Activated T-cell treated with anti-CD3 and anti-CD28 coated beads for 48 hours (primary cell): ENCODE data around the gene FNBP1L.
"Not testable (repeated sequence)": the region's sequence is repeated elsewhere in the genome, so short reads cannot be mapped to it uniquely, and the experiment has no call there.

ENCODE experiments used
- DNase-seq: peaks from one replicate; pipeline ENCODE4 v3.0.0-alpha.2; 2020; ENCODE audit warnings: low read depth

Gene FNBP1L

DNA sequence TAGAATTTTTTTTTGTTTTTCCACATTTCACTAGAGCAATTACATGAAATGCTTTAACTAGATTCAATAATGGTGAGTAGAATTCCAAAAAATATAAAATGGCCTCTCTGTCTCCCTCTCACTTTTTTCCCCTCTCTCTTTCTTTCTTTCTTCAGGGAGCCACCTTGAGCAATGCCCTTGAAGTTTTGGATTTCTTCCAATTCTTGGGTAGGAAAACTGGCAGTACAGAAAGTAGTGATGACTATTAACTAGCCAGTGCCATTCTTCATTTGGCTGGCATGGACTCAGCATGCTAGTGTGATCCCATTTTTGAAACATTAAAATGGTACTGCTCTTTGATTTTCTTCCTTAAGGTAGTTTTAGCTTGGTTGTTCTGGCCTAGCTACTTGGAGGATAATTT is 4.5 kb upstream of the FNBP1L start:
- DNase-seq, result no peak

DNA sequence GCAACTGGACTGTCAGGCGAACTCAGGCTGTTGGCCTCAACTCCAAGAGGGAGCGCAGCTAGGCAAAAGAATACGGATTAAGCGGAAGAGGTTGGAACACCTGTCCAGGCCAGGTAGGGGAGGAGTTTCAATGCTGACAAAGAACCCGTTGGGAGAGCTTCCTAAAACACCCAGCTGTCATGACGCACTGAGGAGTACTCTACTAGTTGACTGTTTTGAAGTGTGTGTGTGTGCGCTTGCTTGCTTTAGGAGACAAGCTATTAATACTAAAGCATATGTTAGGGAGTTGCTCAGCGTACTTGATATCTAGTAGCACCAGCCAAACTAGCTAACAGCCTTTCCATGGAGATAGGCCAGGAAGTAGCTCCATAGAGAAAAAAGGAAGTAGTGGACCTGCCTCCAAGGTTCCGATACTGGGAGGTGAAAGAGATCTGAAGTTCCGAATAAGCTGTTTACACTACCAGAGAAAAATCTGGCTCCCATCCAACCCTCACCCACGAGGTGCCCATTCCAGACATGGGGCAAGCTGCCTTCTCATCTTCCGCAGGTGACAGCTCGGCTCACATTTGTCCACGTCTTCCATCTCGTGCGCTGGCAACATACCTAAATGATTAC is 974 bp upstream of the FNBP1L start:
- no peak for DNase-seq

DNA sequence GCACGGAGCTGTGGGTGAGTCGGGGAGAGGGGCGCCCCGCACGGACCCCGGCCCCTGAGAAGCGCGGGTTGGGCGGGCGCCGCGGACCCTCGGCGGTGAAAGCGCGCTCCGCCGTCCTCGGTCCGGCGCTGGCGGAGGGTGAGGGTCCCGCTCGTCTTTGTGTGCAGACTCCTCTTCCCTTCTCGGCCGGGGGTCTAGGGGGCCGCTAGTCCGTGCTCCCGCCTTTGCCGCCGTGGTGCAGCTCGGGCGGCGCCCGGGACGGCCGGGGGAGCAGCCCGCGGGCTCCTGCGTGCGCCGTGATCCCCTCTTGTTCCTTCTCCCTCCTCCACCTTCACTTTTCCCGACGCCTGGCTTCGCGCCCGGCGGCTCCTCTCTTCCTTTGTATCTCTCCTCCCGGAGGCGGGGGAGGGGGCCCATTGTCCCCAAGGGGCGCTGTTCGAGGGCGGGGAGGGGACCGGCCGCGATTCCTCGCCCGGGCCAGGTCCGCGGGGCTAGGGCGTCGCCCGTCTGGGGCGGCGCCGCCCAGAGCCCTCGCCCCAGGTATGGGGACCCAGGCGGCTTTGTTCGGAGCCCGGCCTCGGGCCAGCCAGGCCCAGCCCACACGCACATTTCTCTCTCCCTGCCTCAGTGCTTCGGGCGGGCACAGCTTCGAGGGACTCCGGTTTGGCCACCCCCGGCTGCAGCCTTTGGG is 519 bp downstream of the FNBP1L start:
- DNase-seq, result no peak

DNA sequence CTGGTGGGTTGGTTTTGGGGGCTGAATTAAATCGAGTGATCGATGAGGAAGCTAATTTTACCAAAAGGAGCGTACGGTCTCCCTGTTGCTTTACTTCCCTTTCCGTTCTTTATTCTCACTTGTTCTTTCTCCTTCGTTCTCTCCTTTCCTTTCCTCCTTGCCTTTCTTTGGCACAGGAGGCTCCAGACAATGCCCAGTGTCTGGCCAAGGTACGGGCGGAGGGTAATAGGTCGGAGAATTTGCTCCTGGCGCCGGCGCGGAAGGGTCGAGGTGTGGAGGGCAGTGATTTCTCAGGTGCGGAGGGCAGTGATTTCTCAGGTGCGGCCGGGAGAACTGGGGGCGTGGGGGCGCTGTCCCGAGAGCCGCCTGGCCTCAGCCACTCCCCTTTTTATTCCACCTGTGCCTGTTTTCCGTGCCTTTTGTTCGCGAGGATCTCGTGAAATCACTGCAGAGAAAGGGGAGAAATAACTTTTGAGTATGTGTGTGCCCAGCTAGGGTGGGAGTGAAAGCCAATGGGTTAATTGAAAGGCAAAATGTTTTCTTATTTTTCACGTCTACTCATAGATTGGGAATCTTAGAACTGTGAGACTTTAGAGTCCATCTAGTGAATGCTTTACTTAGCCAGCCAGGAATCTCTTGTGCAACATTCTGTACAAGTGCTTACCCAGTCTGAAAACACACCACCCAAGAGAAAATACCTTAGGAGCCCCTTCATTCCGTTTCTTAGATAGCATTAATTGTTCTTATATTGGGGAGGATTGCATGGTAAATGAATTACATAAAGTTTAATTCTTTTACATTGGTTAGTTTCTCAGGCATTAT is 1.3 kb downstream of the FNBP1L start:
- DNase-seq, result no peak

DNA sequence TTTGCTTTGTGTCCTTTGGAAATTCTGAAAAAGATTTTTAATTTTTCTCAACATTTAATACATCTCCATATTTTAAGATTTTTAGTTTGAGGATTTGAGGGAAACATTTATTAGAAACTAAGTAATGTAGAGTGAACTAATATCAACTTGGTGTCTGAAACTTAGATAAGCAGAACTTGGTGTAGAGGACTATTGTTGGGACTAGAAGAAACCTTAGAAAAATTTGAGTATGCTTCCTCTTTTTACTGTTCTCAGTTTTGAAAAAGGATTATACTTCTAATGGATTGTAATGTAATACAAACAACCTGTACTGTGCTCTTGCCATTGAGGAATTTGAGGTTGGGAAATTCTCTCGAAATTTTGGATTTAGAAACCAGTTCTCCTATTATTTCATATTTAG is 2.4 kb downstream of the FNBP1L start:
- DNase-seq, result no peak

DNA sequence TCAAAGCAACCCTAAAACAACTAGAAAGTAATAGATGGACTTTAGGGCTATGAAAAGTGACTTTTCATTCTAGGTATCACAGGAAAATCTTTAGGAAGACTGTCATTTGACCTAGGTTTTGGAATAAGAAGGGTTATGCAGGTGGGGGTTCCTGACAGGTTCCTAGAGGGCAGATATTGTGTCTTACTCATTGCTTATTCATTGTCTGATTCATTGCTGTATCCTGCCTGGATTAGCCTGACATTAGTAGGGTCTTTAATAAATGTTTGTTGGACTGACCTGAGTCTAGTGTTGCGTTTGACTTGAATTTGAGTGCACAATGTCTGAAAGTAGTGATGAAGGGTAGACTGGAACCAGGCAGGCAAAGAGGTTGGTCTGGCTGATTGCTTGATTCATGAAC is 6.0 kb downstream of the FNBP1L start:
- no peak for DNase-seq

DNA sequence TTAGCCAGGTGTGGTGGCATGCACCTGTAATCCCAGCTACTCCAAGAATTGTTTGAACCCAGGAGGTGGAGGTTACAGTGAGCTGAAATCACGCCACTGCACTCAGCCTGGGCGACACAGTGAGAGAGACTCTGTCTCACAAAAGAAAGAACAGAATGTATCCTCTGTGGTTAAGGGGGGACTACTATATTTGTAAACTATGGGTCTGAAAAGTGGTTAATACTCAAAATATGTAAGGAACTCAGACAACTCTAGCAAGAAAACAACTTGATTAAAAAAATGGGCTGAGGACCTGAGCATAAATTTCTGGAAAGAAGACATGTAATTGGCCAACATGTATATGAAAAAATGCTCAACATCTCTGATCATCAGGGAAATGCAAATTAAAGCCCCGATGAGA is 11.2 kb downstream of the FNBP1L start:
- DNase-seq, result no peak

DNA sequence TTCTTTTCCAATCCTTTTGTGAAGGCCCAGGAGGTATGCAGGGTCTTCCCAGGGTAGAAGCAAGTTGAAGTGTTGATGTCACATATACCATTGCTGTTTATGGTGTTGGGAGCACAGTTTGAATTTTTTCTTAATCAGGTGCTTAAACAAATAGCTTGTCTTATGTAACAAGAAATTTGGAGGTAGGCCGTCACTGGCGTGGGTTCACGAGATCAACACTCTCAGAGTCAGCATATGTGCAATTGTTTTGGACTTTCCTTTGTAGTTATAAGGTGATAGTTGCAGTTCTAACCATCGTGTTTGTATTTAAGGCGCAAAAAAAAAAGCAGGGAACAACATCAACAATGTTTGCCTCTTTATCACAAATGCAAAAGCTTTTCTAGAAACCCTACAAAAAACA is 13.3 kb downstream of the FNBP1L start:
- DNase-seq, result no peak

DNA sequence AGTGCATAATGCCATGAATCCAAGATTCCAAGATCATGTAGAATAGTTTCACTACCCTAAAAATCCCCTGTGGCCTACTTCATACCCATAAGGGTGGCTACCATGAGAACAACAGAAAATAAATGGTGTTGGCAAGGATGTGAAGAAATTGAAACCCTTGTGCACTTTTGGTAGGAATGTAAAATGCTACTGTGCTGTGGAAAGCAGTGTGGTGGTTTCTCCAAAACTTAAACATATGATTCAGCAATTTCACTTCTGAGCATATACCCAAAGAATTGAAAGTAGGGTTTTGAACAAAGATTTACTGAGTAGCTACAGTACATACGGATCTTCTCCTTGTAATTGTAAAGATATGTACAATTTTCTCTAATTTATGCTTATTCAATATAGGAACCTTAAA is 16.0 kb downstream of the FNBP1L start:
- no peak for DNase-seq

DNA sequence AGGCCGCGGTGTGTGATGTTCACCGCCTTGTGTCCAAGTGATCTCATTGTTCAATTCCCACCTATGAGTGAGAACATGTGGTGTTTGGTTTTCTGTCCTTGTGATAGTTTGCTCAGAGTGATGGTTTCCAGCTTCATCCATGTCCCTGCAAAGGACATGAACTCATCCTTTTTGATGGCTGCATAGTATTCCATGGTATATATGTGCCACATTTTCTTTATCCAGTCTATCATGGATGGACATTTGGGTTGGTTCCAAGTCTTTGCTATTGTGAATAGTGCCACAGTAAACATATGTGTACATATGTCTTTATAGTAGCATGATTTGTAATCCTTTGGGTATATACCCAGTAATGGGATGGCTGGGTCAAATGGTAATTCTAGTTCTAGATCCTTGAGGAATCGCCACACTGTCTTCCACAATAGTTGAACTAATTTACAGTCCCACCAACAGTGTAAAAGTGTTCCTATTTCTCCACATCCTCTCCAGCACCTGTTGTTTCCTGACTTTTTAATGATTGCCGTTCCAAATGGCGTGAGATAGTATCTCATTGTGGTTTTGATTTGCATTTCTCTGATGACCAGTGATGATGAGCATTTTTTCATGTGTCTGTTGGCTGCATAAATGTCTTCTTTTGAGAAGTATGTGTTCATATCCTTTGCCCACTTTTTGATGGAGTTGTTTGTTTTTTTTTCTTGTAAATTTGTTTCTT is 17.6 kb downstream of the FNBP1L start:
- DNase-seq, result not testable (repeated sequence)

DNA sequence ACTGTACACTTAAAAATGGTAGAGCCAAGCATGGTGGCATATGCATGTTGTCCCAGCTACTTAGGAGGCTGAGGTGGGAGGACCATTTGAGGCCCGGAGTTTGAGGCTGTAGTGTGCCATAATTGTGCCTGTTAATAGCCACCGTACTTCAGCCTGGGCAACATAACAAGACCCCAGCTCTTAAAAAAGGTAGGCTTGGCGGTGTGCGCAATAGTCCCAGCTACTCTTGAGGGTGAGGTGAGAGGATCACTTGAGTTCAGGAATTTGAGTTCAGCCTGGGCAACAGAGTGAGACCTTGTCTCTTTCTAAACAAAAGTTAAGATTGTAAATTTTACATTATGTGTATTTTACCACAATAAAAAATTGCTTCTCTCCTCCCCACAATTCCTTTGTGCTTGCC is 19.7 kb downstream of the FNBP1L start:
- no peak for DNase-seq

DNA sequence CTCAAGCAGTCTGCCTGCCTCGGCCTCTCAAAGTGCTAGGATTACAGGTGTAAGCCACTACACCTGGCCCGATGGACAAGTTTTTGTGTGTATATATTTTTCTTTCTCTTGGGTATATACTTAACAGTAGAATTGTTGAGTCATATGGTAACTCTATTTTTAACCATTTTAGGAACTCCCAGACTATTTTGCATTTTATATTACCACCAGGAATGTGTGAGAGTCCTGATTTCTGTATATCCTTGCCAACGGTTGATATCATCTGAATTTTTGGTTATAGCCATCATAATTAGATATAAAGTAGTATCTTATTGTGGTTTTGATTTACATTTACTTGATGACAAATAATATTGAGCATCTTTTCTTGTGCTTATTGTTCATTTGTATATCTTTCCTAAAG is 20.7 kb downstream of the FNBP1L start:
- DNase-seq, result no peak

DNA sequence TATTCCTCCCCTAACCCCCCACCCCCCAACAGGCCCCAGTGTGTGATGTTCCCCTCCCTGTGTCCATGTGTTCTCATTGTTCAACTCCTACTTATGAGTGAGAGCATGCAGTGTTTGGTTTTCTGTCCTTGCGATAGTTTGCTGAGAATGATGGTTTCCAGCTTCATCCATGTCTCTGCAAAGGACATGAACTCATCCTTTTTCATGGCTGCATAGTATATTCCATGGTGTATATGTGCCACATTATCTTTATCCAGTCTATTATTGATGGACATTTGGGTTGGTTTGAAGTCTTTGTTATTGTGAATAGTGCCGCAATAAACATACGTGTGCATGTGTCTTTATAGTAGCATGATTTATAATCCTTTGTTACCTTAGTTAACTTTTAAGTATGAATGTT is 21.3 kb downstream of the FNBP1L start:
- not testable (repeated sequence) for DNase-seq

DNA sequence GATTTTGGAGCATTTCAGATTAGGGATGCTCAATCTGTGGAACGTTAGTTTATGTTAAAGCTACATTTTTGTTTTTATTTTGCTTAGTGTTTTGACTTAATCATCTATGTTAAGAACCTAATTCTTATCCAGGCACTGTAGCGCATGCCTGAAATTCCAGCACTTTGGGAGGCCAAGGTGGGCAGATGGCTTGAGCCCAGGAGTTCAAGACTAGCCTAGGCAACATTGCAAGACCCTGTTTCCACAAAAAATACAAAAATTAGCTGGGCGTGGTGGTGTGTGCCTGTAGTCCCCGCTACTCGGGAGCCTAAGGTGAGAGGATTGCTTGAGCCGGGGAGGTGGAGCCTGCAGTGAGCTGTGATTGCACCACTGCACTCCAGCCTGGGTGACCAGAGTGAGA is 23.4 kb downstream of the FNBP1L start:
- DNase-seq, result no peak

DNA sequence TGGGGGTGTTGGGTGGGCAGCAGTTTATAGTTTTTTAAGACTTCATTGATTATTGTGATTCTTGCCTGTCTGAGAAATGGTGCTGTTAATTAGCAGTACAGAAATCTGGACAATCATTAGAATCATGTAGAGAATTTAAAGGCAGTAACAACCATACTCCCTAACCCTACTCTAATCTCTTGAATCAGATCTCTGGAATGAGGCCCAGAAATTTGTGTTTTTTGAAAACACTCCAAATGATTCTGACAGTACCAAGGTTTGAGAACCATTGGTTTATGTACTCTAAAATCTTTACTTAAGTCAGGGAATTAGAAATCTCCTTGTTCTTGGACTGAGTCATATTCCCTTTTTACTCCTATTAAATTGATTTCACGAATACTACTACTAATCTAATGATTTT is 24.0 kb downstream of the FNBP1L start:
- no peak for DNase-seq

DNA sequence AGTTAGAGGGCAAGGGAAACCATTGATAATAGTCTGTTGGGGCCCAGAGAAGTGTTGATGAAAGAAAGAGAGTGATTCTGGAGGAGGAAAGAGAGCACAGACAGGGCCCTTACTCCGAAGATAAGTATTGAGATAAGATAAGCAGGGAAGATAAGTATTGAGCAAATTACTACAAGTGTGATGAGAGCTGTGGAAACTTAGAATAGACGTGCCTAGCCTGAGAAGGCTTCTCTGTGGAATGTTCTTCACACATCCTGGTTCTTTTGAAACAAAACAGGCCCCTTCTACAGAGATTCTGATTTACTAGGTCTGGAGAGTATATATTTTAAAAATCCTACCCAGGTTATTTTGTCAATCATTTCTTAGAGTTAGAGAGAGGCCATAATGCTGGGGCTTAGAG is 26.4 kb downstream of the FNBP1L start:
- DNase-seq, result no peak

DNA sequence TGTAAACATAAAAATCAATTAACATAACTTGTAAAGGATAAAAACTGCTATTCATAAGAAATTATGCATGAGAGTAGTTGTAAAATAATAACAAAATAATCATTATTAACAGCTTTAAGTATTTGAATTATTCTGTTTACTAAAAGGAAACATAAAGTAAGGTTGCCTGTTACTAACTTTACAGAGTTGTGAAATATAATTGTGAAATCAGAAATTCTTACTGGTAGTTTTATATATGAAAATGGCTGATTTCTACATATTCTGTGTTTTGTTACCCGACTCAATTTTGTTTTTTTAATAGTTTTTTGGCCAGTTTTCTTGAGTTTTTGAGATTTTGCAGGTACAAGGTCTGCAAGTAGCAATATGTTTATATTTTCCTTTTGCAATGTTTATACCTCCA is 27.8 kb downstream of the FNBP1L start:
- no peak for DNase-seq

DNA sequence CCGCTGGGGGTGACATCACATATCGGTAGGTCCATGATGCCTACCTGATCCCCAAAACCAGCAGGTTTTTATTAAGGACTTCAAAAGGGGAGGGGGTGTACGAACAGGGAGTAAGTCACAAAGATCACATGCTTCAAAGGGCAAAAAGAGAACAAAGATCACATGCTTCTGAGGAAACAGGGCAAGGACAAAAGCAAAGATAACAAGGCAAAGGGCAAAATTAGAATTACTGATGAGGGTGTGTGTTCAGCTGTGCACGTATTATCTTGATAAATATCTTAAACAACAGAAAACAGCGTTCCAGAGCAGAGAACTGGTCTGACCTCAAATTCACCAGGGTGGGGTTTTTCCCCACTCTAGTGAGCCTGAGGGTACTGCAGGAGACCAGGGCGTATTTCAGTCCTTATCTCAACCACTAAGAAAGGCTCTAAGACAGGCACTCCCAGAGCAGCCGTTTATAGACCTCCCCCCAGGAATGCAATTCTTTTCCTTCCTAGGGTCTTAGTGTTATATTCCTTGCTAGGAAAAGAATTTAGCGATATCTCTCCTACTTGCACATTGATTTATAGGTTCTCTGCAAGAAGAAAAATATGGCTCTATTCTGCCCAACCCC is 31.3 kb downstream of the FNBP1L start:
- not testable (repeated sequence) for DNase-seq

DNA sequence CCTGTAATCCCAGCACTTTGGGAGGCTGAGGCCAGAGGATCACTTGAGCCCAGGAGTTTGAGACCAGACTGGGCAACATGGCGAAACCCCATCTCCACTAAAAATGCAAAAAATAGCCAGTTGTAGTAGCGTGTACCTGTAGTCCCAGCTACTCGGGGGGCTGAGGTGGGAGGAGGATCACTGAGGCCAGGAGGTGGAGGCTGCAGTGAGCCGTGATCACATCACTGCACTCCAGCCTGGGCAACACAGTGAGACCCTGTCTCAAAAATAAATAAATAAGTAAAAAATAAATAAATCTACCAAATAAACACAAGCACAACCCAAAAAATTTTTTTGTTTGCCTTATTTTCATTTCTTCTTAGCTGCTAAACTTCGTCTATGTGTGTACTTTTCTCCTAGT is 34.0 kb downstream of the FNBP1L start:
- DNase-seq, result not testable (repeated sequence)

DNA sequence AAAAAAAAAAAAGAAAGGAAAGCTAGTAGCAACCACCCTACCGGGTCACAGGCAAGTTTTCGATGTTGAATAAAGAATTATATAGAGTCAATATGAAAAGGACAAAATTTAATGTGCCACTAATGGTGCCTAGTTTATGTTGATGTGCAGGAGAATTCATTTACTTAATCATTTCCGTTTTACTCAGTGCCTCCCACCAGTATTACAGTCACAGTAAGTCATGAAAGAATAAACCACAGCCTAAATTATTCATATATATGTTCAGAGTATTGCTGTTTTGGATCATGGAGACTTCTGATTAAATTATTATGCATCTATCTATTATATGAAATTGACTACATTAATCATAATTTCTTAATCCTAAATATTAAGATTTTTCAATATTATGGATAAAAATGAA is 35.3 kb downstream of the FNBP1L start:
- no peak for DNase-seq

DNA sequence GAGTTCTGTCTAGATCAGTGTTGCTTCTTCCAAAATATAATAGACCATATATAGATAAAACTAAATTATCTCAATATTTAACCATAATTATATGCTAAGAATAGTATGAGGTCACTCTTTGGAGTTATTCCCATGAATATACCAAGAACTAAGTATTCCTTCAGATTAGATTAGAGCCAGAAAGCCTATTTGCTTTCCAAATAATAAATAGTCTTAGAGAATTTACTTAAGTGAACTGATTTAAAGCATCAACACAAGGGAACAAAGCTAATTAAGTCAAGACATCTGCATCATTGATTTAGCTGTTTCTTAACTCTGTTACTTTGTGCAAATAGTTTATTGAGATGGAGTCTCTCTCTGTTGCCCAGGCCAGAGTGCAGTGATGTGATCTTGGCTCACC is 35.7 kb downstream of the FNBP1L start:
- DNase-seq, result no peak

DNA sequence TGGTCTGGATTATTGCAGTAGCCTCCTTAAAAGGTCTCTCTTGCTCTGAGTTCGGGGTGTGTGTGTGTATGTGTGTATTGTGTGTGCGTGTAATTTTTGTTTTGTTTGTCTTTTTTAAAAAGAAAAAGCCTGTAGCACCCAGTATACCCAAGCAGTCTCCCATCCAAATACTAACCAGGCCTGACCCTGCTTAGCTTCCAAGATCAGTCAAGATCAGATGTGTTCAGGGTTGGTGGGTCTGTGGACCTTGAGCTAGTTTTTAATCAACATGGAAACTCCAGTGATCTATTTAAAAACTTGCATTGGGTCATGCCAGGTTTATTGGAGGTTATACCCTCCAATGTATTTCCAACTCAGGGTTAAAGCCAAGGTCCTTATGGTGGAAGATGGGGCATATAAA is 40.3 kb downstream of the FNBP1L start:
- no peak for DNase-seq
